Activated CD4-positive, alpha-beta memory T cell treated with anti-CD3 and anti-CD28 coated beads for 36 hours (primary cell): ENCODE data around the gene TOPAZ1. TPM values are rescaled to one million over a fixed set of nuclear protein-coding genes. Genes with fewer than 3 reads are reported as not detected.
A peak's percentile ranks its signal among the peaks of the same experiment; 100 is the strongest.

Experiments
- CTCF ChIA-PET: fragments of 350-600 bp; sonication (Branson Sonifier 250); formaldehyde crosslinking; loops from one replicate; lab custom pipeline; 2021; ENCODE audit warnings: antibody characterized with exemption, inconsistent platforms; lab: Charles Lee
- POLR2A ChIA-PET: fragments of 350-600 bp; sonication (Branson Sonifier 250); formaldehyde crosslinking; loops from one replicate; lab custom pipeline; 2021; ENCODE audit warnings: antibody characterized with exemption; lab: Charles Lee
- DNase-seq: peaks from one replicate; pipeline ENCODE4 v3.0.0-alpha.2; 2020
- H3K27ac Mint-ChIP-seq: one replicate; pipeline ENCODE4 v1.8.0; 2021; ENCODE audit warnings: mixed read lengths
- H3K27me3 Mint-ChIP-seq: one replicate; pipeline ENCODE4 v1.8.0; 2021; ENCODE audit warnings: mixed read lengths
- H3K36me3 Mint-ChIP-seq: one replicate; pipeline ENCODE4 v1.8.0; 2021; ENCODE audit warnings: mixed read lengths
- H3K4me1 Mint-ChIP-seq: one replicate; pipeline ENCODE4 v1.8.0; 2021; ENCODE audit warnings: low read depth, mixed read lengths
- H3K4me3 Mint-ChIP-seq: one replicate; pipeline ENCODE4 v1.8.0; 2021; ENCODE audit warnings: mild to moderate bottlenecking, mixed read lengths
- H3K9me3 Mint-ChIP-seq: one replicate; pipeline ENCODE4 v1.8.0; 2021; ENCODE audit warnings: mixed read lengths
- intact Hi-C: fragments of 100-400 bp; cut with micrococcal nuclease; formaldehyde crosslinking; loops from one replicate; pipeline ENCODE4 v1.15.1; 2023
- total RNA-seq, 2 experiments: library from RNA; stranded (reverse); gene quantifications; one replicate each; pipeline ENCODE4 v1.2.3, GENCODE V29; 2021

Gene TOPAZ1
- total RNA-seq, 2 experiments from 2014 or later, result not detected

GRCh38 chr3:44259404-44259803 is 17.7 kb downstream of the TOPAZ1 start:
- DNase-seq, result no peak
- no peaks in the 10 kb centered on the region for H3K9me3 Mint-ChIP-seq
- intact Hi-C loops, result no loop called here
- no peak overlapping the region for H3K27ac Mint-ChIP-seq
- H3K27me3 Mint-ChIP-seq, result peaks cover 12% of the 10 kb centered on the region
- no peak overlapping the region for H3K4me3 Mint-ChIP-seq
- ChIA-PET CTCF (no interaction called here), POLR2A (no interaction called here)
- no peaks in the 10 kb centered on the region for H3K36me3 Mint-ChIP-seq
- no peaks in the 10 kb centered on the region for H3K4me1 Mint-ChIP-seq

- H3K4me1 Mint-ChIP-seq, result peaks cover 7% of the 10 kb centered on the region
- no peak overlapping the region for H3K27ac Mint-ChIP-seq
- CTCF ChIA-PET, result no interaction called here
- no peaks in the 10 kb centered on the region for H3K9me3 Mint-ChIP-seq
- no peak for DNase-seq
- POLR2A ChIA-PET, result no interaction called here
- no peaks in the 10 kb centered on the region for H3K36me3 Mint-ChIP-seq
- H3K27me3 Mint-ChIP-seq, result peaks cover 16% of the 10 kb centered on the region
- intact Hi-C loops, result no loop called here
- no peak overlapping the region for H3K4me3 Mint-ChIP-seq
Measured at GRCh38 chr3:44264146-44264545, 22.5 kb downstream of the TOPAZ1 start.

- intact Hi-C loops, result no loop called here
- ChIA-PET POLR2A (no interaction called here), CTCF (interaction anchor here (1.0 kb wide), 1 partner anchor 30 kb away, joined by 4 read pairs; no protein-coding TSS in a partner anchor)
- peaks cover 7% of the 10 kb centered on the region for H3K4me1 Mint-ChIP-seq
- peak overlapping the region; percentile 36 for H3K27ac Mint-ChIP-seq
- DNase-seq, result no peak
- no peaks in the 10 kb centered on the region for H3K36me3 Mint-ChIP-seq
- H3K9me3 Mint-ChIP-seq, result no peaks in the 10 kb centered on the region
- no peak overlapping the region for H3K4me3 Mint-ChIP-seq
- H3K27me3 Mint-ChIP-seq, result peaks cover 14% of the 10 kb centered on the region
Measured at GRCh38 chr3:44265815-44266214, 24.1 kb downstream of the TOPAZ1 start.

- CTCF ChIA-PET, result interaction anchor here (0.6 kb wide), 1 partner anchor 1387 kb away, joined by 3 read pairs; no protein-coding TSS in a partner anchor
- no peak overlapping the region for H3K27ac Mint-ChIP-seq
Measured at GRCh38 chr3:44272191-44272590, 30.5 kb downstream of the TOPAZ1 start.

GRCh38 chr3:44277925-44278324 is 36.2 kb downstream of the TOPAZ1 start:
- Mint-ChIP-seq H3K4me1 (no peaks in the 10 kb centered on the region), H3K36me3 (no peaks in the 10 kb centered on the region), H3K27ac (no peak overlapping the region), H3K27me3 (peaks cover 23% of the 10 kb centered on the region), H3K9me3 (peaks cover 7% of the 10 kb centered on the region), H3K4me3 (no peak overlapping the region)
- CTCF ChIA-PET, result no interaction called here
- DNase-seq, result no peak
- intact Hi-C loops, result no loop called here
- POLR2A ChIA-PET, result no interaction called here

More at GRCh38 chr3:44272191-44272590, 30.5 kb downstream of the TOPAZ1 start:
- Mint-ChIP-seq H3K4me3 (no peak overlapping the region), H3K36me3 (no peaks in the 10 kb centered on the region), H3K4me1 (no peaks in the 10 kb centered on the region), H3K27me3 (peaks cover 5% of the 10 kb centered on the region), H3K9me3 (peaks cover 7% of the 10 kb centered on the region)
- DNase-seq, result no peak
- intact Hi-C loops, result no loop called here
- POLR2A ChIA-PET, result no interaction called here

GRCh38 chr3:44280077-44280476 is 38.4 kb downstream of the TOPAZ1 start:
- CTCF ChIA-PET, result interaction anchor here (0.7 kb wide), 1 partner anchor 551 kb away, joined by 4 read pairs; no protein-coding TSS in a partner anchor
- H3K36me3 Mint-ChIP-seq, result no peaks in the 10 kb centered on the region
- no peak for DNase-seq
- intact Hi-C loops, result no loop called here
- peaks cover 22% of the 10 kb centered on the region for H3K27me3 Mint-ChIP-seq
- peaks cover 7% of the 10 kb centered on the region for H3K9me3 Mint-ChIP-seq
- H3K4me1 Mint-ChIP-seq, result no peaks in the 10 kb centered on the region
- POLR2A ChIA-PET, result no interaction called here
- no peak overlapping the region for H3K27ac Mint-ChIP-seq
- no peak overlapping the region for H3K4me3 Mint-ChIP-seq

- H3K9me3 Mint-ChIP-seq, result peaks cover 7% of the 10 kb centered on the region
- no peaks in the 10 kb centered on the region for H3K4me1 Mint-ChIP-seq
- peaks cover 22% of the 10 kb centered on the region for H3K27me3 Mint-ChIP-seq
- DNase-seq, result no peak
- CTCF ChIA-PET, result interaction anchor here (0.7 kb wide), 1 partner anchor 550 kb away, joined by 4 read pairs; no protein-coding TSS in a partner anchor
- H3K4me3 Mint-ChIP-seq, result no peak overlapping the region
- POLR2A ChIA-PET, result no interaction called here
- intact Hi-C loops, result no loop called here
- H3K36me3 Mint-ChIP-seq, result no peaks in the 10 kb centered on the region
- H3K27ac Mint-ChIP-seq, result no peak overlapping the region
Measured at GRCh38 chr3:44280631-44281030, 38.9 kb downstream of the TOPAZ1 start.

- POLR2A ChIA-PET, result no interaction called here
- Mint-ChIP-seq H3K9me3 (no peaks in the 10 kb centered on the region), H3K27ac (no peak overlapping the region), H3K4me1 (no peaks in the 10 kb centered on the region), H3K36me3 (no peaks in the 10 kb centered on the region), H3K4me3 (no peak overlapping the region), H3K27me3 (peaks cover 21% of the 10 kb centered on the region)
- DNase-seq, result peak; percentile 17
- CTCF ChIA-PET, result no interaction called here
- intact Hi-C loops, result no loop called here
Measured at GRCh38 chr3:44284949-44285348, 43.3 kb downstream of the TOPAZ1 start.

- CTCF ChIA-PET, result no interaction called here
- DNase-seq, result no peak
- intact Hi-C loops, result no loop called here
- Mint-ChIP-seq H3K4me1 (no peaks in the 10 kb centered on the region), H3K27me3 (peaks cover 17% of the 10 kb centered on the region), H3K36me3 (no peaks in the 10 kb centered on the region), H3K9me3 (no peaks in the 10 kb centered on the region), H3K27ac (no peak overlapping the region), H3K4me3 (no peak overlapping the region)
- POLR2A ChIA-PET, result no interaction called here
Measured at GRCh38 chr3:44289882-44290462, 48.3 kb downstream of the TOPAZ1 start.

- H3K4me1 Mint-ChIP-seq, result no peaks in the 10 kb centered on the region
- ChIA-PET CTCF (no interaction called here), POLR2A (no interaction called here)
- no peaks in the 10 kb centered on the region for H3K36me3 Mint-ChIP-seq
- no peak overlapping the region for H3K4me3 Mint-ChIP-seq
- no peak overlapping the region for H3K27ac Mint-ChIP-seq
- DNase-seq, result no peak
- intact Hi-C loops, result no loop called here
- peaks cover 27% of the 10 kb centered on the region for H3K27me3 Mint-ChIP-seq
- H3K9me3 Mint-ChIP-seq, result no peaks in the 10 kb centered on the region
Measured at GRCh38 chr3:44292276-44292675, 50.6 kb downstream of the TOPAZ1 start.

- Mint-ChIP-seq H3K4me1 (no peaks in the 10 kb centered on the region), H3K9me3 (no peaks in the 10 kb centered on the region)
Measured at GRCh38 chr3:44292947-44293346, 51.3 kb downstream of the TOPAZ1 start.

GRCh38 chr3:44297255-44297654 is 55.6 kb downstream of the TOPAZ1 start:
- DNase-seq, result no peak
- H3K4me1 Mint-ChIP-seq, result no peaks in the 10 kb centered on the region
- H3K36me3 Mint-ChIP-seq, result no peaks in the 10 kb centered on the region
- H3K27ac Mint-ChIP-seq, result no peak overlapping the region
- no peak overlapping the region for H3K4me3 Mint-ChIP-seq
- ChIA-PET CTCF (no interaction called here), POLR2A (no interaction called here)
- H3K27me3 Mint-ChIP-seq, result peaks cover 19% of the 10 kb centered on the region
- intact Hi-C loops, result no loop called here
- no peaks in the 10 kb centered on the region for H3K9me3 Mint-ChIP-seq

More at GRCh38 chr3:44292947-44293346, 51.3 kb downstream of the TOPAZ1 start:
- H3K36me3 Mint-ChIP-seq, result no peaks in the 10 kb centered on the region
- CTCF ChIA-PET, result no interaction called here
- no peak for DNase-seq
- peaks cover 25% of the 10 kb centered on the region for H3K27me3 Mint-ChIP-seq
- POLR2A ChIA-PET, result no interaction called here
- no peak overlapping the region for H3K4me3 Mint-ChIP-seq
- H3K27ac Mint-ChIP-seq, result no peak overlapping the region
- intact Hi-C loops, result no loop called here

- intact Hi-C loops, result no loop called here
- no peaks in the 10 kb centered on the region for H3K9me3 Mint-ChIP-seq
- DNase-seq, result no peak
- no peak overlapping the region for H3K27ac Mint-ChIP-seq
- H3K36me3 Mint-ChIP-seq, result no peaks in the 10 kb centered on the region
- ChIA-PET CTCF (no interaction called here), POLR2A (no interaction called here)
- no peaks in the 10 kb centered on the region for H3K4me1 Mint-ChIP-seq
- peaks cover 5% of the 10 kb centered on the region for H3K27me3 Mint-ChIP-seq
- H3K4me3 Mint-ChIP-seq, result no peak overlapping the region
Measured at GRCh38 chr3:44301746-44302145, 60.1 kb downstream of the TOPAZ1 start.
